HG03460 (cell line): ENCODE results near the gene ZAP70.
"Not testable (repeated sequence)": the region's sequence is repeated elsewhere in the genome, so short reads cannot be mapped to it uniquely, and the experiment has no call there.

Source experiments
- ATAC-seq: cut with Tn5 transposase; IDR thresholded peaks from one replicate; pipeline ENCODE4 v1.9.1; 2021; ENCODE audit not compliant: unreplicated experiment

ZAP70 gene

GRCh38 chr2:97713296-97714083 is at the start of gene ZAP70:
TSS of gene ZAP70 (plus strand) at chr2:97713576. CDS start at chr2:97724037, 10,461 bp downstream.
- no peak for ATAC-seq

- ATAC-seq, result no peak
Observed at GRCh38 chr2:97663626-97663961, 49.8 kb upstream of the ZAP70 start.

- peak; percentile 86 for ATAC-seq
Observed at GRCh38 chr2:97663962-97664635, 49.3 kb upstream of the ZAP70 start, which contains the start of gene ACTR1B. TSS of gene ACTR1B (minus strand) at chr2:97664044. CDS start at chr2:97663890, 154 bp downstream.

GRCh38 chr2:97664636-97664970 is 48.8 kb upstream of the ZAP70 start:
- ATAC-seq, result no peak

GRCh38 chr2:97669448-97669847 is 43.9 kb upstream of the ZAP70 start, which contains the start of gene C2orf92:
TSS of gene C2orf92 (plus strand) at chr2:97669713. CDS start at chr2:97669789, 76 bp downstream.
- no peak for ATAC-seq

GRCh38 chr2:97670471-97670870 is 42.9 kb upstream of the ZAP70 start:
- no peak for ATAC-seq

GRCh38 chr2:97671526-97671925 is 41.9 kb upstream of the ZAP70 start:
- no peak for ATAC-seq

- ATAC-seq, result not testable (repeated sequence)
Observed at GRCh38 chr2:97672606-97673140, 40.7 kb upstream of the ZAP70 start.

GRCh38 chr2:97673182-97673914 is 40.0 kb upstream of the ZAP70 start:
- ATAC-seq, result no peak

GRCh38 chr2:97673915-97674283 is 39.5 kb upstream of the ZAP70 start:
- no peak for ATAC-seq

GRCh38 chr2:97675430-97676113 is 37.8 kb upstream of the ZAP70 start:
- ATAC-seq, result no peak

GRCh38 chr2:97676620-97677019 is 36.8 kb upstream of the ZAP70 start:
- no peak for ATAC-seq

GRCh38 chr2:97677480-97677879 is 35.9 kb upstream of the ZAP70 start:
- no peak for ATAC-seq

- no peak for ATAC-seq
Observed at GRCh38 chr2:97678298-97678697, 35.1 kb upstream of the ZAP70 start.

GRCh38 chr2:97687235-97687634 is 26.1 kb upstream of the ZAP70 start:
- ATAC-seq, result not testable (repeated sequence)

GRCh38 chr2:97688062-97688827 is 25.1 kb upstream of the ZAP70 start:
- ATAC-seq, result no peak

GRCh38 chr2:97691166-97691565 is 22.2 kb upstream of the ZAP70 start:
- no peak for ATAC-seq

GRCh38 chr2:97693476-97693875 is 19.9 kb upstream of the ZAP70 start:
- ATAC-seq, result no peak

- ATAC-seq, result no peak
Observed at GRCh38 chr2:97695744-97696143, 17.6 kb upstream of the ZAP70 start.
